K562 (cell line): ENCODE data around the gene DUSP28. TPM values are rescaled to one million over a fixed set of nuclear protein-coding genes. Genes with fewer than 3 reads are reported as not detected.

Experiments used
- CEBPG ChIP-seq, 3 experiments: fragments of 200-800 bp in 1 of 3; sonication (Bioruptor generic) in 1 of 3; sonication (generic) in 1 of 3; formaldehyde crosslinking in 1 of 3; IDR thresholded peaks in 2 of 3; conservative IDR thresholded peaks in 1 of 3; 2 replicates each; pipeline versions ENCODE4 v1.6.1 to v1.8.0; 2016 to 2022; ENCODE audit warnings: missing compliant biosample characterization in 2 of 3, missing genetic modification characterization in 2 of 3, mild to moderate bottlenecking in 1 of 3, missing genetic modification reagents in 1 of 3
- CTCFL ChIP-seq: IDR thresholded peaks from 2 replicates; pipeline ENCODE4 v1.6.1; 2011; ENCODE audit warnings: borderline replicate concordance, low read depth, mild to moderate bottlenecking, moderate library complexity, low read length; ENCODE audit not compliant: insufficient read depth, poor library complexity, severe bottlenecking
- E2F3 ChIP-seq: fragments of 250-450 bp; sonication (Bioruptor Pico); IDR thresholded peaks from 2 replicates; pipeline ENCODE4 v1.4.0; 2020; ENCODE audit warnings: mild to moderate bottlenecking
- GTF2B ChIP-seq: IDR thresholded peaks from 2 replicates; pipeline ENCODE4 v1.6.1; 2011; ENCODE audit not compliant: insufficient read length; ENCODE audit errors: extremely low read depth
- HINFP ChIP-seq: fragments of 450-650 bp; conservative IDR thresholded peaks from 2 replicates; pipeline ENCODE4 v1.6.1; 2016; ENCODE audit warnings: missing genetic modification characterization, low read depth, mild to moderate bottlenecking, control low read depth, missing compliant biosample characterization
- LARP7 ChIP-seq: fragments of 450-650 bp; IDR thresholded peaks from 2 replicates; pipeline ENCODE4 v1.6.1; 2016
- MBD1 ChIP-seq: fragments of 250-450 bp; sonication (Bioruptor Pico); IDR thresholded peaks from 2 replicates; pipeline ENCODE4 v1.8.0; 2022; ENCODE audit warnings: inconsistent platforms
- PYGO2 ChIP-seq: fragments of 450-650 bp; IDR thresholded peaks from 2 replicates; pipeline ENCODE4 v1.6.1; 2016; ENCODE audit warnings: mild to moderate bottlenecking, missing genetic modification characterization, moderate library complexity, missing compliant biosample characterization
- RBM22 ChIP-seq: fragments of 200-400 bp; formaldehyde crosslinking; IDR thresholded peaks from 2 replicates; pipeline ENCODE4 v1.6.1; 2018; ENCODE audit warnings: low read length, low read depth; ENCODE audit not compliant: poor library complexity, severe bottlenecking
- SMARCA5 ChIP-seq: fragments of 450-650 bp; IDR thresholded peaks from 2 replicates; pipeline ENCODE4 v1.6.1; 2016
- THAP7 ChIP-seq: fragments of 250-450 bp; sonication (Bioruptor Pico); IDR thresholded peaks from 2 replicates; pipeline ENCODE4 v1.5.0; 2021
- VEZF1 ChIP-seq: fragments of 200-800 bp; sonication (Bioruptor generic); IDR thresholded peaks from 2 replicates; pipeline ENCODE4 v1.6.1; 2017; ENCODE audit warnings: missing genetic modification characterization, missing compliant biosample characterization
- ZNF175 ChIP-seq: fragments of 200-800 bp; sonication (Bioruptor generic); IDR thresholded peaks from 2 replicates; pipeline ENCODE4 v1.6.1; 2016; ENCODE audit warnings: low read depth, mild to moderate bottlenecking, missing genetic modification characterization, missing compliant biosample characterization
- ZNF197 ChIP-seq: fragments of 200-800 bp; sonication (Bioruptor generic); IDR thresholded peaks from 2 replicates; pipeline ENCODE4 v1.6.1; 2016; ENCODE audit warnings: low read depth, missing genetic modification characterization, missing compliant biosample characterization
- ZNF57 ChIP-seq: fragments of 450-650 bp; formaldehyde crosslinking; IDR thresholded peaks from 2 replicates; pipeline ENCODE4 v1.4.0; 2020; ENCODE audit warnings: mild to moderate bottlenecking, moderate library complexity
- ZSCAN29 ChIP-seq: fragments of 450-650 bp; IDR thresholded peaks from 2 replicates; pipeline ENCODE4 v1.6.1; 2017
- polyA plus RNA-seq, 8 experiments: library from polyadenylated mRNA; depleted of rRNA in 4 of 8; stranded (reverse) in 5 of 8; unstranded in 3 of 8; fragments of >200 nt; fragmentation: Nextera tagmentation in 2 of 8; fragmentation: Illumina TruSeq in 1 of 8; extraction: Ambion mirVana in 2 of 8; extraction: Trizol in 1 of 8; gene quantifications; 2 replicates each; pipeline versions ENCODE4 v1.2.1 to v1.2.3, GENCODE V29; 2011 to 2014; ENCODE audit warnings: inconsistent platforms in 1 of 8, missing spikeins in 1 of 8
- total RNA-seq, 7 experiments: library from RNA; depleted of rRNA in 6 of 7; stranded (reverse); fragments of >200 nt in 6 of 7; fragmentation: Illumina TruSeq in 2 of 7; extraction: Trizol in 2 of 7; gene quantifications; 2 replicates each; pipeline versions ENCODE4 v1.2.1 to v1.2.3, GENCODE V29; 2011 to 2021; ENCODE audit warnings: low replicate concordance in 1 of 7

Gene DUSP28
- total and polyA plus RNA-seq, 9 of the 15 experiments (the other 6 are each of a cell fraction or from before 2014, with no cell fraction given): 2.8 to 8.1 (median 4.2) TPM

- TF ChIP-seq VEZF1 (CRISPR knock-in tag): peak; percentile 52; the same call in 1 of the 2 replicates
- no peak for TF ChIP-seq GTF2B
- no peak for TF ChIP-seq THAP7 (CRISPR knock-in tag)
- no peak; the same call in 1 of the 2 replicates for TF ChIP-seq ZNF175 (CRISPR knock-in tag)
- no peak for TF ChIP-seq PYGO2
- TF ChIP-seq ZNF57 (CRISPR knock-in tag): no peak
- TF ChIP-seq RBM22: no peak
- TF ChIP-seq HINFP (tag): no peak
- TF ChIP-seq MBD1 (CRISPR knock-in tag): no peak
- TF ChIP-seq ZSCAN29: no peak
- TF ChIP-seq CTCFL: peak; percentile 93
- TF ChIP-seq SMARCA5: peak; percentile 80
- TF ChIP-seq ZNF197 (CRISPR knock-in tag): no peak
- TF ChIP-seq E2F3 (CRISPR knock-in tag): no peak
- TF ChIP-seq LARP7: no peak
- no peak for TF ChIP-seq CEBPG (CRISPR knock-in tag; IDR thresholded peaks at IDR 0.05)
- TF ChIP-seq CEBPG (tag; conservative IDR thresholded peaks at IDR 0.05 in 1 of 2, IDR thresholded peaks at IDR 0.05 in 1 of 2): no peak
Observed at GRCh38 chr2:240566203-240567136, 6.3 kb downstream of the DUSP28 start (continued).
